ENCODE results near the gene SMPDL3A.
A peak's percentile ranks its signal among the peaks of the same experiment; 100 is the strongest.

The SMPDL3A gene

DNA sequence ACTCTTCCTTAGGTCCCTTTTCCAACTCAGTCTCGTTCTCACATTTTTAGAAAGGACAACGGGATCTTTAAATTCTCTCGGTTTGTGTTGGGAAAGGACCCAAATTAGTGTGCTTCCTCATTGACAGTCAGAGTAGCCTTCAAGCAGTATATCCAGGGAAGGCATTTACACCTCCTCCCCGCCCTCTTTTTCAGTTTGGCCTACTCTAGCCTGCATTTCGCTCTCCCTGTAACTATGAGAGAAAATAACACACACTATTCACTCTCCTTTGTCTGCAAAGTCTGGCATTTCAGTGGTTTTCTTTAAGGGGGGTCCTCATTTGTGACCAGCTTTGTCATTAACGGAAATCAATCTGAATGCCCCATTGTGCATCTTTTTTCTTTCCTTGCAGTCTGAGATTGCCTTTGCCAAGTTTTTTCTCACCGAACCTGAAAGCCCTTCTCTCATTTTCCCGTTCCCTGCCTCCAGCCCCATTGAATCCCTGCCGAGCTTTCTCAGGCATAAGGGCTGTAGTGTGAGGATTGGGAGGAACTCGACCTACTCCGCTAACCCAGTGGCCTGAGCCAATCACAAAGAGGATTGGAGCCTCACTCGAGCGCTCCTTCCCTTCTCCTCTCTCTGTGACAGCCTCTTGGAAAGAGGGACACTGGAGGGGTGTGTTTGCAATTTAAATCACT, 9.9 kb upstream of the SMPDL3A start:
- H3K9me3 ChIP-seq (ENCODE audit: control insufficient read depth, low read length) = no peaks in the 10 kb centered on the region
- peaks cover 11% of the 10 kb centered on the region for H3K27me3 ChIP-seq (replicated peaks; ENCODE audit: control insufficient read depth, insufficient read depth, low read length)
- H3K4me1 ChIP-seq (ENCODE audit: control insufficient read depth, insufficient read depth, low read length) = no peaks in the 10 kb centered on the region
- no peak for DNase-seq (ENCODE audit: low read depth)
- H3K36me3 ChIP-seq (ENCODE audit: control insufficient read depth, insufficient read depth, low read length, severe bottlenecking) = no peaks in the 10 kb centered on the region
- H3K9ac ChIP-seq (ENCODE audit: low read length) = no peak overlapping the region
- no peak overlapping the region for H3K4me3 ChIP-seq (ENCODE audit: low read length)

DNA sequence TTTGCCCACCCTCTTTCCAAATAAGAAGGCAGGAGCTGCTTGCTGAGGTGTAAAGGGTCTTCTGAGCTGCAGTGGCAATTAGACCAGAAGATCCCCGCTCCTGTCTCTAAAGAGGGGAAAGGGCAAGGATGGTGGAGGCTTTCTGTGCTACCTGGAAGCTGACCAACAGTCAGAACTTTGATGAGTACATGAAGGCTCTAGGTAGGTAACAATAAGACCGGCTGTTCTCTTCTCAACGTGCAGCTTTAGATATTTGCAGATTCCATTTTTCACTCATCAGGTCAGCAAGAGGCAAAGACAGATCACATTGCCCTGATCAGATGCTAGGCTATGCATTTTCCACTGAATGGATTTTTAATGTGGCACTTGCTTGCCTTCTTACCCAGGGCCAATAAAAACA, 9.4 kb upstream of the SMPDL3A start, which contains the start of gene FABP7:
Gene FABP7 (plus strand): TSS at position 50 of the 400 bp plus-strand sequence. CDS start 79 bp downstream, at position 129.
- no peaks in the 10 kb centered on the region for H3K4me1 ChIP-seq (ENCODE audit: control insufficient read depth, insufficient read depth, low read length)
- peaks cover 11% of the 10 kb centered on the region for H3K27me3 ChIP-seq (replicated peaks; ENCODE audit: control insufficient read depth, insufficient read depth, low read length)
- H3K4me3 ChIP-seq (ENCODE audit: low read length) = no peak within 1 kb of the TSS
- H3K9ac ChIP-seq (ENCODE audit: low read length) = no peak within 1 kb of the TSS
- H3K36me3 ChIP-seq (ENCODE audit: control insufficient read depth, insufficient read depth, low read length, severe bottlenecking) = no peaks in the 10 kb centered on the region
- DNase-seq (ENCODE audit: low read depth) = no peak
- H3K9me3 ChIP-seq (ENCODE audit: control insufficient read depth, low read length) = no peaks in the 10 kb centered on the region

DNA sequence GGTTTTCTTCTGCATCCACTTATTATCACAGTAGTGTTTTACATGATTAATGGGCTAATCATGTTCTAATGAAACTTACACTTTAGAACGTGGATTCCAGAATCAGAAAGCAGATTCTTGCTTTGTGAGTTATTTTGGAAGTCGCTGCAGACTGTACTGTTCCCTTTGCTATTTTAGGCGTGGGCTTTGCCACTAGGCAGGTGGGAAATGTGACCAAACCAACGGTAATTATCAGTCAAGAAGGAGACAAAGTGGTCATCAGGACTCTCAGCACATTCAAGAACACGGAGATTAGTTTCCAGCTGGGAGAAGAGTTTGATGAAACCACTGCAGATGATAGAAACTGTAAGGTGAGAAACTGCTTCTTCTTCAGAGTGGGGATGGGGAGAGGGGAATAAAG, 8.9 kb upstream of the SMPDL3A start:
- no peak overlapping the region for H3K4me3 ChIP-seq (ENCODE audit: low read length)
- H3K36me3 ChIP-seq (ENCODE audit: control insufficient read depth, insufficient read depth, low read length, severe bottlenecking) = no peaks in the 10 kb centered on the region

GRCh38 chr6:122781716-122782115, 7.3 kb upstream of the SMPDL3A start:
- H3K36me3 ChIP-seq (ENCODE audit: control insufficient read depth, insufficient read depth, low read length, severe bottlenecking) = no peaks in the 10 kb centered on the region
- no peak overlapping the region for H3K9ac ChIP-seq (ENCODE audit: low read length)

More for the DNA sequence above, 8.9 kb upstream of the SMPDL3A start:
- Histone ChIP-seq H3K27me3 (replicated peaks; ENCODE audit: control insufficient read depth, insufficient read depth, low read length) (peaks cover 11% of the 10 kb centered on the region), H3K4me1 (ENCODE audit: control insufficient read depth, insufficient read depth, low read length) (no peaks in the 10 kb centered on the region), H3K9me3 (ENCODE audit: control insufficient read depth, low read length) (no peaks in the 10 kb centered on the region), H3K9ac (ENCODE audit: low read length) (no peak overlapping the region)
- no peak for DNase-seq (ENCODE audit: low read depth)

GRCh38 chr6:122783401-122783800, 5.7 kb upstream of the SMPDL3A start:
- Histone ChIP-seq H3K9ac (ENCODE audit: low read length) (no peak overlapping the region), H3K36me3 (ENCODE audit: control insufficient read depth, insufficient read depth, low read length, severe bottlenecking) (no peaks in the 10 kb centered on the region), H3K9me3 (ENCODE audit: control insufficient read depth, low read length) (no peaks in the 10 kb centered on the region), H3K4me1 (ENCODE audit: control insufficient read depth, insufficient read depth, low read length) (peaks cover 17% of the 10 kb centered on the region), H3K4me3 (ENCODE audit: low read length) (no peak overlapping the region), H3K27me3 (replicated peaks; ENCODE audit: control insufficient read depth, insufficient read depth, low read length) (peaks cover 11% of the 10 kb centered on the region)
- no peak for DNase-seq (ENCODE audit: low read depth)

More at GRCh38 chr6:122781716-122782115, 7.3 kb upstream of the SMPDL3A start:
- peaks cover 11% of the 10 kb centered on the region for H3K27me3 ChIP-seq (replicated peaks; ENCODE audit: control insufficient read depth, insufficient read depth, low read length)
- H3K4me3 ChIP-seq (ENCODE audit: low read length) = no peak overlapping the region
- DNase-seq (ENCODE audit: low read depth) = no peak
- no peaks in the 10 kb centered on the region for H3K9me3 ChIP-seq (ENCODE audit: control insufficient read depth, low read length)
- peaks cover 7% of the 10 kb centered on the region for H3K4me1 ChIP-seq (ENCODE audit: control insufficient read depth, insufficient read depth, low read length)

- Histone ChIP-seq H3K4me3 (ENCODE audit: low read length) (no peak overlapping the region), H3K36me3 (ENCODE audit: control insufficient read depth, insufficient read depth, low read length, severe bottlenecking) (no peaks in the 10 kb centered on the region), H3K4me1 (ENCODE audit: control insufficient read depth, insufficient read depth, low read length) (peaks cover 31% of the 10 kb centered on the region), H3K9me3 (ENCODE audit: control insufficient read depth, low read length) (no peaks in the 10 kb centered on the region), H3K27me3 (replicated peaks; ENCODE audit: control insufficient read depth, insufficient read depth, low read length) (no peaks in the 10 kb centered on the region), H3K9ac (ENCODE audit: low read length) (no peak overlapping the region)
- DNase-seq (ENCODE audit: low read depth) = no peak
These were observed 3.2 kb upstream of the SMPDL3A start for GRCh38 chr6:122785891-122786290.

DNA sequence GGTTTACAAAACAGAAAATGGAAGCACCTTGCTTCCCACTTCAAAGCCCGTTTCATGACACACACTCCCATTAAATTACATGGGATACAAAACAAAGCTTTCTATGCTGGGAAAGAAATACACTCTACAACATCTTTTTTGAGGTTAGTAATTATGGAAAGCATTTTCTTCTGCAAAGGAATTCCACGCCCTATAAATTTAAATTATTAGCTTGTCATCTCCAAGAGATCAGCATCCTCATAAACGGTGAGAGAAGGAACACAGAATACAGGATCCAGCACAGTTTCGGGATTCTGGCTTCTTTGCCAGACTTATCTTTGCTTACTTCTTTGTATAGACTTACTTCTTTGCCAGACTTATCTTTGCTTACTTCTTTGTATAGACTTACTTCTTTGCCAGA, 1.3 kb upstream of the SMPDL3A start:
- no peaks in the 10 kb centered on the region for H3K27me3 ChIP-seq (replicated peaks; ENCODE audit: control insufficient read depth, insufficient read depth, low read length)
- DNase-seq (ENCODE audit: low read depth) = no peak
- no peak overlapping the region for H3K4me3 ChIP-seq (ENCODE audit: low read length)

DNA sequence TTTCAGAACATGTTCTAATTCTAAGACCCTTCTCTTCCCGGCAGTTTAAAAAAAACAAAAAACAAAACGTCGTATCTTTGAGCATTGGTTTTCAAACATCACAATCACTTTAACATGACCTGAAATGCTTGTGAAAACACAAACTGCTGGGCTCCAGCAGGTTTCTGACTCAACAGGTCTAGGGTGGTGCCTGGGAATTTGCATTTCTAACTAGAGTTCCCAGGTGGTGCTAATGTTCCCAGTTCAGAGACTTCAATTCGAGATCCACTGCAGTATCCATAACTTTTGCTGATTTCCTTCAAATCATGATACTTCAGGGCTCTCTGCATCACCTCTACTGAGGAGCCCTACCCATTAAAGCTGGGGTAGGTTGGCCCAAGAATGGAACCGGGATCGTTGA, 850 bp upstream of the SMPDL3A start:
- peak overlapping the region; percentile 97 for H3K4me3 ChIP-seq (ENCODE audit: low read length)

More for the DNA sequence above, 1.3 kb upstream of the SMPDL3A start:
- Histone ChIP-seq H3K4me1 (ENCODE audit: control insufficient read depth, insufficient read depth, low read length) (peaks cover 43% of the 10 kb centered on the region), H3K9ac (ENCODE audit: low read length) (no peak overlapping the region), H3K36me3 (ENCODE audit: control insufficient read depth, insufficient read depth, low read length, severe bottlenecking) (no peaks in the 10 kb centered on the region), H3K9me3 (ENCODE audit: control insufficient read depth, low read length) (no peaks in the 10 kb centered on the region)

DNA sequence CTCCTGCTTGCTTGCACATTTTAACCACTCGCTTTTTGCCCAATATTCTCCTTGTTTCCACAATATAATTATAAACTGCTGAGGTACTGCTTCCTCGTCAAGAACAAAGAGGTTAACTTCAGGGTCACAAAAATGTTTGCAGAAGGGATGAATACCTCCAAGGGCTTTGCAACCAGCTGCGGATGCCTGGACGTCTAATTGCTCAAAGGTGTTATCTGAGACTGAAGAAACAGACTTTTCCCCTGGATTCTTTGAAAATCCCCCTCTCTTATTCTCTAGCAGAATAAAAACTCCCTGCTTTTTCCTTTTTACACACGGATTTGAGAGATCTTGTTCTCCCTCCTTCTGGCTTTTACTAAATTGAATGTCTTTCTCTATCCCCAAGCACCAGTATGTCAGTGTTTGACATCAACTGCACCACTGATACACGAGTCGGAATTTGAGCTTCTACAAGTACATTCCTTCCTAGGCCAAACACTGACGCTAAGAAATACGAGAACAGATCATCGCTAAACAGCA, 336 bp upstream of the SMPDL3A start:
- Histone ChIP-seq H3K36me3 (ENCODE audit: control insufficient read depth, insufficient read depth, low read length, severe bottlenecking) (no peaks in the 10 kb centered on the region), H3K9me3 (ENCODE audit: control insufficient read depth, low read length) (no peaks in the 10 kb centered on the region), H3K27me3 (replicated peaks; ENCODE audit: control insufficient read depth, insufficient read depth, low read length) (no peaks in the 10 kb centered on the region), H3K4me3 (ENCODE audit: low read length) (peak overlapping the region; percentile 97), H3K4me1 (ENCODE audit: control insufficient read depth, insufficient read depth, low read length) (peaks cover 43% of the 10 kb centered on the region), H3K9ac (ENCODE audit: low read length) (peak overlapping the region; percentile 97)
- DNase-seq (ENCODE audit: low read depth) = no peak

More for the DNA sequence above, 850 bp upstream of the SMPDL3A start:
- Histone ChIP-seq H3K4me1 (ENCODE audit: control insufficient read depth, insufficient read depth, low read length) (peaks cover 43% of the 10 kb centered on the region), H3K36me3 (ENCODE audit: control insufficient read depth, insufficient read depth, low read length, severe bottlenecking) (no peaks in the 10 kb centered on the region), H3K9ac (ENCODE audit: low read length) (peak overlapping the region; percentile 97), H3K9me3 (ENCODE audit: control insufficient read depth, low read length) (no peaks in the 10 kb centered on the region), H3K27me3 (replicated peaks; ENCODE audit: control insufficient read depth, insufficient read depth, low read length) (no peaks in the 10 kb centered on the region)
- no peak for DNase-seq (ENCODE audit: low read depth)

GRCh38 chr6:122790028-122790422, 967 bp downstream of the SMPDL3A start:
- Histone ChIP-seq H3K36me3 (ENCODE audit: control insufficient read depth, insufficient read depth, low read length, severe bottlenecking) (no peaks in the 10 kb centered on the region), H3K27me3 (replicated peaks; ENCODE audit: control insufficient read depth, insufficient read depth, low read length) (no peaks in the 10 kb centered on the region), H3K9ac (ENCODE audit: low read length) (peak overlapping the region; percentile 97), H3K9me3 (ENCODE audit: control insufficient read depth, low read length) (no peaks in the 10 kb centered on the region), H3K4me3 (ENCODE audit: low read length) (peak overlapping the region; percentile 97), H3K4me1 (ENCODE audit: control insufficient read depth, insufficient read depth, low read length) (peaks cover 43% of the 10 kb centered on the region)
- DNase-seq (ENCODE audit: low read depth) = no peak

GRCh38 chr6:122790423-122791309, 1.6 kb downstream of the SMPDL3A start:
- Histone ChIP-seq H3K9me3 (ENCODE audit: control insufficient read depth, low read length) (no peaks in the 10 kb centered on the region), H3K4me3 (ENCODE audit: low read length) (peak overlapping the region; percentile 97), H3K9ac (ENCODE audit: low read length) (peak overlapping the region; percentile 97), H3K36me3 (ENCODE audit: control insufficient read depth, insufficient read depth, low read length, severe bottlenecking) (no peaks in the 10 kb centered on the region), H3K4me1 (ENCODE audit: control insufficient read depth, insufficient read depth, low read length) (peaks cover 43% of the 10 kb centered on the region), H3K27me3 (replicated peaks; ENCODE audit: control insufficient read depth, insufficient read depth, low read length) (no peaks in the 10 kb centered on the region)
- peak; percentile 56 for DNase-seq (ENCODE audit: low read depth)

Measured in adipocyte (in vitro differentiated cells).